ENCODE data around the gene DNPH1. TPM values are rescaled to one million over a fixed set of nuclear protein-coding genes. Genes with fewer than 3 reads are reported as not detected.

Gene DNPH1
- total and polyA plus RNA-seq, 2 donors (not counting 3 experiments of a cell fraction or from before 2014, with no cell fraction given): 37.7 to 120 TPM

- H3K4me1 ChIP-seq (ENCODE audit: control insufficient read depth, extremely low read depth, insufficient read depth, low read length): no peaks in the 10 kb centered on the region
- no peak overlapping the region for H2AFZ ChIP-seq (ENCODE audit: low read depth, low read length)
- POLR2A ChIA-PET: no interaction called here
- intact Hi-C loops (cut with micrococcal nuclease) (no loop called here), dilution Hi-C loops (cut with MboI; ENCODE audit: extremely low pct_ligation_motif_present, low sequenced_read_pairs) (no loop called here)
- DNase-seq (ENCODE audit: low read depth, low spot score) (no peak), FAIRE-seq (no peak)
- no peak overlapping the region for H3K4me2 ChIP-seq (ENCODE audit: insufficient read depth, low read length)
- no peaks in the 10 kb centered on the region for H3K9me3 ChIP-seq (replicated peaks; ENCODE audit: control insufficient read depth, insufficient read depth, low read length)
- H3K36me3 ChIP-seq (ENCODE audit: control insufficient read depth in 2 of 2, extremely low read depth in 1 of 2, insufficient read depth in 2 of 2, low read length in 2 of 2): peaks cover 2 to 23% of the 10 kb centered on the region in 2 experiments
- no peak for TF ChIP-seq MAX (IDR thresholded peaks at IDR 0.05; ENCODE audit: insufficient read depth, insufficient read length)
- no peak for TF ChIP-seq CTCF (IDR thresholded peaks at IDR 0.05; ENCODE audit: extremely low read depth in 1 of 2, insufficient read depth in 1 of 2, low read depth in 1 of 2, low read length in 2 of 2)
- TF ChIP-seq EZH2 (IDR thresholded peaks at IDR 0.05; ENCODE audit: borderline replicate concordance, low read depth, low read length, severe bottlenecking): no peak
- TF ChIP-seq GATA2 (IDR thresholded peaks at IDR 0.05; ENCODE audit: insufficient read depth, insufficient read length, low read depth, low read length): no peak
- TF ChIP-seq POLR2AphosphoS5 (IDR thresholded peaks at IDR 0.05; ENCODE audit: insufficient read depth, low read depth, low read length): no peak
- no peak for TF ChIP-seq POLR2A (IDR thresholded peaks at IDR 0.05; ENCODE audit: low read depth, low read length)
- no peak for TF ChIP-seq JUN (IDR thresholded peaks at IDR 0.05; ENCODE audit: borderline replicate concordance, insufficient read depth, insufficient read length, low read depth)
- H3K4me3 ChIP-seq (replicated peaks in 1 of 3; ENCODE audit: insufficient read depth in 1 of 3, low read depth in 1 of 3, low read length in 3 of 3): no peak overlapping the region
- BruUV-seq (replicated peaks): no TSS peak
- CTCF ChIA-PET: interaction anchor here (1.6 kb wide), 1 partner anchor 33 kb away, joined by 5 read pairs; the partner anchor contains the start of gene DNPH1
- H3K9ac ChIP-seq (replicated peaks; ENCODE audit: extremely low read depth, insufficient read depth, low read length): no peak overlapping the region
- no peaks in the 10 kb centered on the region for H3K27me3 ChIP-seq (ENCODE audit: control insufficient read depth in 2 of 2, insufficient read depth in 2 of 2, low read length in 2 of 2)
- H3K79me2 ChIP-seq (ENCODE audit: control insufficient read depth, insufficient read depth, low read length): no peaks in the 10 kb centered on the region
- no peak overlapping the region for H3K27ac ChIP-seq (ENCODE audit: insufficient read depth, low read depth, low read length)
- H4K20me1 ChIP-seq (replicated peaks; ENCODE audit: control insufficient read depth, extremely low read depth, insufficient read depth, low read length): no peaks in the 10 kb centered on the region
- no peaks in the 10 kb centered on the region for H3K9me1 ChIP-seq (replicated peaks; ENCODE audit: control insufficient read depth, extremely low read depth, insufficient read depth, low read length)
Measured at GRCh38 chr6:43196337-43196736, 32.9 kb downstream of the DNPH1 start.
